Bronchial epithelial cell (primary cell): ENCODE data around the gene RGS6. TPM values are rescaled to one million over a fixed set of nuclear protein-coding genes. Genes with fewer than 3 reads are reported as not detected.

ENCODE experiments used
- DNase-seq: peaks from one replicate; pipeline ENCODE4 v3.0.0-alpha.2; 2010; ENCODE audit warnings: low read depth
- FAIRE-seq: peaks from 2 replicates; lab custom pipeline; 2011; peaks lifted over from hg19 to GRCh38; lab: Jason Lieb, UNC
- H3K27me3 ChIP-seq: 2 replicates; pipeline ENCODE4 v1.5.1; 2011; ENCODE audit warnings: low read length; ENCODE audit not compliant: control insufficient read depth, insufficient read depth
- H3K36me3 ChIP-seq: 2 replicates; pipeline ENCODE4 v1.5.1; 2011; ENCODE audit warnings: low read length; ENCODE audit not compliant: control insufficient read depth, insufficient read depth
- H3K4me3 ChIP-seq: 2 replicates; pipeline ENCODE4 v1.5.1; 2011; ENCODE audit warnings: mild to moderate bottlenecking, low read depth, low read length, control low read depth
- total RNA-seq: library from RNA; depleted of rRNA; stranded (reverse); fragments of >200 nt; gene quantifications from 2 replicates; pipeline ENCODE4 v1.2.1, GENCODE V29; 2014
- TF ChIP-seq, protein P1 (sequence below): IDR thresholded peaks from 2 replicates; pipeline ENCODE4 v1.5.1; 2011; ENCODE audit warnings: mild to moderate bottlenecking, moderate library complexity, low read length, control low read depth, inconsistent platforms; ENCODE audit not compliant: insufficient read depth, severe bottlenecking

Gene RGS6
- total RNA-seq, 1 donor from 2014 or later: not detected

- Histone ChIP-seq H3K36me3 (no peaks in the 10 kb centered on the region), H3K27me3 (no peaks in the 10 kb centered on the region), H3K4me3 (no peak overlapping the region)
- DNase-seq: no peak
- FAIRE-seq: no peak
- TF ChIP-seq, protein P1, sequence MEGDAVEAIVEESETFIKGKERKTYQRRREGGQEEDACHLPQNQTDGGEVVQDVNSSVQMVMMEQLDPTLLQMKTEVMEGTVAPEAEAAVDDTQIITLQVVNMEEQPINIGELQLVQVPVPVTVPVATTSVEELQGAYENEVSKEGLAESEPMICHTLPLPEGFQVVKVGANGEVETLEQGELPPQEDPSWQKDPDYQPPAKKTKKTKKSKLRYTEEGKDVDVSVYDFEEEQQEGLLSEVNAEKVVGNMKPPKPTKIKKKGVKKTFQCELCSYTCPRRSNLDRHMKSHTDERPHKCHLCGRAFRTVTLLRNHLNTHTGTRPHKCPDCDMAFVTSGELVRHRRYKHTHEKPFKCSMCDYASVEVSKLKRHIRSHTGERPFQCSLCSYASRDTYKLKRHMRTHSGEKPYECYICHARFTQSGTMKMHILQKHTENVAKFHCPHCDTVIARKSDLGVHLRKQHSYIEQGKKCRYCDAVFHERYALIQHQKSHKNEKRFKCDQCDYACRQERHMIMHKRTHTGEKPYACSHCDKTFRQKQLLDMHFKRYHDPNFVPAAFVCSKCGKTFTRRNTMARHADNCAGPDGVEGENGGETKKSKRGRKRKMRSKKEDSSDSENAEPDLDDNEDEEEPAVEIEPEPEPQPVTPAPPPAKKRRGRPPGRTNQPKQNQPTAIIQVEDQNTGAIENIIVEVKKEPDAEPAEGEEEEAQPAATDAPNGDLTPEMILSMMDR: no peak
These were observed 609.3 kb downstream of the RGS6 start for GRCh38 chr14:72541546-72541945.

DNA sequence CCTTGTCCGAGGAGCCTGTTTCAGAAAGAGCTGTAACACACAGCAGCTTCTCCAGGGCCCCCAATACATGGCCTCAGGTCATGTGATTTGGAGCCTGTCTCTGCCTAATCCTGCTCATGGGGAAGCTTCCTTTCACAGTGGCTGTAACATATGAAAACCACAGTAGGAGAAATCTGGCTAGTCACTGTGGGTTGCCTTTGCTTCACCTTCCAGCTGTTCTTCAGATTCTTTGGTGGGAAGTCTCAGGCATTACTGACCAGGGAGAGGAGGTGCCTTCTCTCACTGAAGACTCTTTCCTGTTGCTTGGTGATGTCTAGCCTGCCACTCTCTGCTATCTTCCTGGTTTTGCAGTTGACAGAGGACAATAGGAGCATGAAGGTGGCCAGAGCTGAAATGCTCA lies 611.1 kb downstream of the RGS6 start:
- peak; percentile 43 for FAIRE-seq
- Histone ChIP-seq H3K27me3 (no peaks in the 10 kb centered on the region), H3K4me3 (no peak overlapping the region), H3K36me3 (no peaks in the 10 kb centered on the region)
- TF ChIP-seq, protein P1: no peak
- no peak for DNase-seq

DNA sequence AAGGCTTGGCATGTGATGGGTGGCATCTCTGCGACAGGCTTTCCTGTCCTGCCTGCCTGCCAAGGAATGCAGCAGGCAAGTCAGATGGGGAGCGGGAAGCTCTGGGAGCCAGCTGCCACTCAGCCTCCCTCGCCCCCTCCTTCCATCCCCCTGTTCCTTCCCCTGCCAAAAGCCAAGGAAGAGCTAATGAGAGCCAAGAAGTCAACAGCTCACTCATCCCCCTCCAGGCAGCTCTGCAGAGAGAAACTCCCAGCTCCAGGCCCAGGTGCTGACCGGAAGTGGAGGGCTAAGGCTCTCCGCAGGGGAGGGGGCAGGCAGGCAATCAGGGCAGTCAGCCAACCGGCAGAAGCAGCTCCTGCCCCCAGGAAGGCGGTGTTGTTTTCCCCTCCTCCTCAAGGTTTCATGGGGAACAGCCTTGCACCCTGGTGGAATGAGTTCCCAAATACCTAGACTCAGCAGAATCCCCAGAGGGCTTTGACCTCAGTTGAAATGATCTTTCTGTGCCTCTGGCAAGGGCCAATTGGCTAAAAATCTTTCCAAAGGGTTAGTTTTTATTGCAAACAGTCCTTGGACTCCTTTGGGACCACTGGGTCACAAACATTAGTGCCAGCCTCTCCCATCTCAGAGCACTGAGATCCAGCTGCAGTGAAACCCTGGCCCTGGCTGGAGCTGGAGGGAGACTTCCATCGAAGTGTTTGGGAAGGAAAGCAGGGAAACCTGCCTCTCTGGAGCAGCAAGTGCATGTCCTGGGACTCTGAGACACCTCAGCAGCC lies 612.6 kb downstream of the RGS6 start:
- Histone ChIP-seq H3K36me3 (no peaks in the 10 kb centered on the region), H3K27me3 (no peaks in the 10 kb centered on the region), H3K4me3 (no peak overlapping the region)
- TF ChIP-seq, protein P1: no peak
- FAIRE-seq (no peak), DNase-seq (no peak)

DNA sequence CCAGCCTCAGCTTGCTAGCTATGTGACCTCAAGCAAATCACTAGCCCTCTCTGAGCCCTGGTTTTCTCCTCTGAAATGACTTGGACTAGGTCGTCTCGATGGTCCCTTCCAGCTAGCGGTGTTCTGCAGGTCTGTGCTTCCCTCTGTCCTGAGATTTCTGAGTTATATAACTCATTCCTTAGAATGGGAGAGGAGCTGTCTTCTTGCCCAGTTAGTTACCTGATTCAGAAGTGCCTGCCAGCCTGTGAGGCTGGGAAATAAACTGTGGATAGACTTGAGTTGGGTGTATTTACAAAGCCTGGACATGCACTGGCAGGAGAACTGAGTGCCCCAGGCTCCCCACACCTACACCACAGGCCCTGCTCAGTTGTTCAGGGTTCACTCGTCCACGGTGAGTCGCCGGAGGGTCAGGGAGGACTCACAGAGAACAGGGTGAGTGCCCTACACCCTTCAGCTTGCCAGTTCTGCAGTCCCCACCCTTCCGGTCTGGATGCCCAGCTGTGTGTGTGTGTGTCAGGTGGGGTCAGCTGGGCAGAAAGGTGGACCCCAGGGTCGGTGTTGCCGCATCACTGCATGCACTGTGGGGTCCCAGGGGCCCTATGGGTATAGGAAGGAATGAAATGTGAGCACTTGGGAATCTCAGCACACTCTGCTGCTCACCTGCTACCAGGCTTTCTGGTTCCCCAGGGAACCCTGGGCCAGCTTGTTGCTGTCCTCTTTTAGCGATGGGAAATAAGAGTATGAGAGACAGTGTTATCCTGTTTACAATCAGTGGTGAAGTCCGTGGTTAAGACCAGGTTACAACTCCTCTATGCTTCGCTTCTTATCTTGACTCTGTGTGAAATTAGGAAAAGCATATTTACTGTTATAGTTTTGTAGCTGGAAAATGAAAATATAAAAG lies 613.4 kb downstream of the RGS6 start:
- peak; percentile 63 for DNase-seq
- Histone ChIP-seq H3K27me3 (no peaks in the 10 kb centered on the region), H3K36me3 (no peaks in the 10 kb centered on the region), H3K4me3 (no peak overlapping the region)
- FAIRE-seq: peak; percentile 52
- TF ChIP-seq, protein P1: no peak

GRCh38 chr14:72546344-72547016 lies 614.3 kb downstream of the RGS6 start:
- FAIRE-seq: no peak
- TF ChIP-seq, protein P1: no peak
- no peaks in the 10 kb centered on the region for H3K27me3 ChIP-seq
- H3K4me3 ChIP-seq: no peak overlapping the region
- no peak for DNase-seq
- no peaks in the 10 kb centered on the region for H3K36me3 ChIP-seq
